HG03064 (cell line): ENCODE data around the gene NUP62.
"Not testable (repeated sequence)": the region's sequence is repeated elsewhere in the genome, so short reads cannot be mapped to it uniquely, and the experiment has no call there.

Source experiments
- ATAC-seq: cut with Tn5 transposase; IDR thresholded peaks from one replicate; pipeline ENCODE4 v1.9.1; 2021; ENCODE audit warnings: low read depth; ENCODE audit not compliant: unreplicated experiment

NUP62 gene

GRCh38 chr19:49929121-49929610 is at the start of gene NUP62, which contains the start of gene ATF5:
Gene NUP62 (minus strand): TSS chr19:49929504. CDS start chr19:49909807, 19,697 bp downstream.
Gene ATF5 (plus strand): TSS chr19:49929205. CDS start chr19:49930851, 1,646 bp downstream.
- peak; percentile 48 for ATAC-seq

GRCh38 chr19:49978324-49978723 is 49.0 kb upstream of the NUP62 start:
- ATAC-seq: no peak

- no peak for ATAC-seq
These were observed 48.6 kb upstream of the NUP62 start for GRCh38 chr19:49977881-49978280.

GRCh38 chr19:49977076-49977475 is 47.8 kb upstream of the NUP62 start:
- no peak for ATAC-seq

- no peak for ATAC-seq
These were observed 47.2 kb upstream of the NUP62 start for GRCh38 chr19:49976496-49976895.

GRCh38 chr19:49975051-49975450 is 45.7 kb upstream of the NUP62 start:
- ATAC-seq: no peak

GRCh38 chr19:49973987-49974386 is 44.7 kb upstream of the NUP62 start:
- no peak for ATAC-seq

- ATAC-seq: no peak
These were observed 43.5 kb upstream of the NUP62 start for GRCh38 chr19:49972841-49973240.

- no peak for ATAC-seq
These were observed 42.7 kb upstream of the NUP62 start for GRCh38 chr19:49971991-49972411.

- ATAC-seq: not testable (repeated sequence)
These were observed 40.1 kb upstream of the NUP62 start for GRCh38 chr19:49969355-49969754.

- no peak for ATAC-seq
These were observed 39.1 kb upstream of the NUP62 start for GRCh38 chr19:49968279-49968922.

- ATAC-seq: not testable (repeated sequence)
These were observed 31.7 kb upstream of the NUP62 start, which contains the start of gene SIGLEC11 for GRCh38 chr19:49960980-49961379. Gene SIGLEC11 (minus strand): TSS chr19:49961172. CDS start chr19:49961081, 91 bp downstream.

GRCh38 chr19:49959892-49960291 is 30.6 kb upstream of the NUP62 start:
- not testable (repeated sequence) for ATAC-seq

GRCh38 chr19:49958596-49958995 is 29.3 kb upstream of the NUP62 start:
- ATAC-seq: not testable (repeated sequence)

- not testable (repeated sequence) for ATAC-seq
These were observed 28.8 kb upstream of the NUP62 start for GRCh38 chr19:49958144-49958543.

- ATAC-seq: no peak
These were observed 28.1 kb upstream of the NUP62 start for GRCh38 chr19:49957262-49957915.

- no peak for ATAC-seq
These were observed 26.8 kb upstream of the NUP62 start for GRCh38 chr19:49956115-49956495.

- no peak for ATAC-seq
These were observed 25.6 kb upstream of the NUP62 start for GRCh38 chr19:49954933-49955332.

GRCh38 chr19:49954092-49954829 is 25.0 kb upstream of the NUP62 start:
- no peak for ATAC-seq

GRCh38 chr19:49953416-49953815 is 24.1 kb upstream of the NUP62 start:
- no peak for ATAC-seq

- ATAC-seq: no peak
These were observed 23.6 kb upstream of the NUP62 start for GRCh38 chr19:49952906-49953305.
